Right ventricle myocardium inferior (tissue), 1 donor: ENCODE data around the gene KIR2DL4. TPM values are rescaled to one million over a fixed set of nuclear protein-coding genes. Genes with fewer than 3 reads are reported as not detected.
"Not testable (repeated sequence)": the region's sequence is repeated elsewhere in the genome, so short reads cannot be mapped to it uniquely, and the experiment has no call there.

Experiments
- ATAC-seq: fragments of 200-7000 bp; cut with Tn5 transposase; one replicate; pipeline ENCODE4 v1.9.1; 2020; ENCODE audit warnings: mild to moderate bottlenecking, moderate library complexity
- DNase-seq: peaks from one replicate; pipeline ENCODE4 v3.0.0; 2021; ENCODE audit errors: missing footprints
- intact Hi-C: fragments of 100-400 bp; cut with DNase I; formaldehyde crosslinking; loops from one replicate; pipeline ENCODE4 v1.11.0; 2022
- long read RNA-seq: library from polyadenylated mRNA; unstranded; transcript quantifications from one replicate; pipeline ENCODE4 v2.0.0, GENCODE V29; 2021
- total RNA-seq: library from RNA; stranded (reverse); fragmentation: NEBNext Ultra II Directional; extraction: Animal tissue kit (Norgen Biotek cat#: 25700); gene quantifications from one replicate; pipeline ENCODE4 v1.2.1, GENCODE V29; 2021
- donor health status: DM: no; HTN: yes; CAD: no; lungs with severe emphysema.

KIR2DL4 gene
- not detected for total RNA-seq
- long read RNA-seq, result 0 reads

DNA sequence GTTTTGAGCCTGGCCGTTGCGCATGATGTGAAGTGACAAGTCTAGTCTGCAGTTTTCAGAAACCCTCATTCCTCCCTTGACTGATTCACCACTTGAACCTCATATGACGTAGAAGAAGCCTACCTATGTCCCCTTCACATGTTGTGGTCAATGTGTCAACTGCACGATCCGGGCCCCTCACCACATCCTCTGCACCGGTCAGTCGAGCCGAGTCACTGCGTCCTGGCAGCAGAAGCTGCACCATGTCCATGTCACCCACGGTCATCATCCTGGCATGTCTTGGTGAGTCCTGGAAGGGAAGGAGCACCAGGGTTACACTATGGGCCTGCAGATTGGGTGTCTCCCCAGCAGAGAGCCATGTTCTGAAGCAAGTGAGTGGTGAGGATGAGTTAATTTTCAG, at the start of gene KIR2DL4:
Gene KIR2DL4, plus strand, starts transcription at position 201 of the 400 bp plus-strand sequence. Its CDS starts 42 bp downstream, at position 243.
- no peak for ATAC-seq
- intact Hi-C loops, result no loop called here

GRCh38 chr19:54756204-54757110, 47.0 kb upstream of the KIR2DL4 start:
- ATAC-seq, intact Hi-C loops, DNase-seq: not testable (repeated sequence)

More for the DNA sequence above, at the start of gene KIR2DL4:
- DNase-seq, result no peak

- intact Hi-C loops, ATAC-seq, DNase-seq: not testable (repeated sequence)
Observed at GRCh38 chr19:54758577-54758976, 44.8 kb upstream of the KIR2DL4 start.

GRCh38 chr19:54764219-54764618, 39.2 kb upstream of the KIR2DL4 start:
- DNase-seq, ATAC-seq, intact Hi-C loops: not testable (repeated sequence)

DNA sequence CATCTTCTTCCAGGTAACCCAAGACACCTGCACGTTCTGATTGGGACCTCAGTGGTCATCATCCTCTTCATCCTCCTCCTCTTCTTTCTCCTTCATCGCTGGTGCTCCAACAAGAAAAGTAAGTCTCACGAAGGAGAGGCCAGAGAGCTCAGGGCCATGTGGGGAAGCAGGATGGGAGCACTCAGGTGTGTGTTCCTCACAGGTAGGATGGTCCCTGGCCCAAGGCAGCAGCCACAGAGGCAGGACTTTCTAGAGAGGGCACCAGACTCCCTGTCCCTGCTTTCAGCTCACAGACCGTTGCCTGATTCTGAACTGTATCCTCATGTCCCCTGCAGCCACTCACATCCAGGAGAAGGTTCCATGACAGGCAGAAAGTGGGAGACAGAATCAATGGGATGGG, 36.9 kb upstream of the KIR2DL4 start:
- intact Hi-C loops, DNase-seq, ATAC-seq: not testable (repeated sequence)

DNA sequence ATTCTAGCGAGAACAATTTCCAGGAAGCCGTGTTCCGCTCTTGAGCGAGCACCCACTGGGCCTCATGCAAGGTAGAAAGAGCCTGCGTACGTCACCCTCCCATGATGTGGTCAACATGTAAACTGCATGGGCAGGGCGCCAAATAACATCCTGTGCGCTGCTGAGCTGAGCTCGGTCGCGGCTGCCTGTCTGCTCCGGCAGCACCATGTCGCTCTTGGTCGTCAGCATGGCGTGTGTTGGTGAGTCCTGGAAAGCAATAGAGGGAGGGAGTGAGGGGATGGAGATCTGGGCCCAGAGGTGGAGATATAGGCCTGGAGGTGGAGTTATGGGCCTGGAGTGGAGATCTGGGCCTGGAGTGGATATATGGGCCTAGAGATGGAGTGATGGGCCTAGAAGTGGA, 33.8 kb upstream of the KIR2DL4 start, which contains the start of gene KIR2DL1:
Gene KIR2DL1, plus strand, starts transcription at position 148 of the 400 bp plus-strand sequence. Its CDS starts 58 bp downstream, at position 206.
- intact Hi-C loops, DNase-seq, ATAC-seq: not testable (repeated sequence)

DNA sequence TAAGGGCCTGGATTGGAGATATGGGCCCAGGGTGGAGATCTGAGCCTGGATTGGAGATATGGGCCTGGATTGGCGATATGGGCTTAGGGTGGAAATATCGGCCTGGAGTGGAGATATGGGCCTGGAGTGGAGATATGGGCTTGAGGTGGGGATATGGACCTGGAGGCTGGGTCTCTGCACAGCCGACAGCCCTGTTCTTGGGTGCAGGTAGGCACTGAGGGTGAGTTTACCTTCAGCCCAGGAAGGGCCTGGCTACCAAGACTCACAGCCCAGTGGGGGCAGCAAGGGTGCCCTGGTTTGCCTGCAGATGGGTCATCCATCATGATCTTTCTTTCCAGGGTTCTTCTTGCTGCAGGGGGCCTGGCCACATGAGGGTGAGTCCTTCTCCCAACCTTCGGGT, 32.9 kb upstream of the KIR2DL4 start:
- ATAC-seq, DNase-seq, intact Hi-C loops: not testable (repeated sequence)

GRCh38 chr19:54771018-54771960, 32.1 kb upstream of the KIR2DL4 start:
- ATAC-seq, DNase-seq, intact Hi-C loops: not testable (repeated sequence)

GRCh38 chr19:54772666-54773065, 30.7 kb upstream of the KIR2DL4 start:
- intact Hi-C loops, ATAC-seq, DNase-seq: not testable (repeated sequence)

GRCh38 chr19:54775095-54775815, 28.2 kb upstream of the KIR2DL4 start:
- DNase-seq, ATAC-seq, intact Hi-C loops: not testable (repeated sequence)

DNA sequence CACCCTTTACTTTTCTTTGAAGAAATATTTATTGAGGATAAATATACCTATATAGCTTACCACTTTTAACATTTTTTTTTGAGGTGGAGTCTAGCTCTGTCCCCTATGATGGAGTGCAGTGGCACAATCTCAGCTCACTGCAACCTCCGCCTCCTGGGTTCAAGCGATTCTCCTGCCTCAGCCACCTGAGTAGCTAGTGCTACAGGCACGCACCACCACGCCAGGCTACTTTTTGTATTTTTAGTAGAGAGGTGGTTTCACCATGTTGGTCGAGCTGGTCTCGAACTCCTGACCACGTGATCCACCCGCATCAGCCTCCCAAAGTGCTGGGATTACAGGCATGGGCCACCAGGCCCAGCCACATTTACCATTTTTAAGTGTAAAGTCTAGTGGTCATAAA, 27.6 kb upstream of the KIR2DL4 start:
- DNase-seq, intact Hi-C loops, ATAC-seq: not testable (repeated sequence)

GRCh38 chr19:54777851-54778250, 25.6 kb upstream of the KIR2DL4 start:
- intact Hi-C loops, ATAC-seq, DNase-seq: not testable (repeated sequence)

- intact Hi-C loops, DNase-seq, ATAC-seq: not testable (repeated sequence)
Observed at GRCh38 chr19:54778896-54779295, 24.5 kb upstream of the KIR2DL4 start.

- DNase-seq, intact Hi-C loops, ATAC-seq: not testable (repeated sequence)
Observed at GRCh38 chr19:54782916-54783315, 20.5 kb upstream of the KIR2DL4 start.

GRCh38 chr19:54786091-54786723, 17.2 kb upstream of the KIR2DL4 start:
- intact Hi-C loops, DNase-seq, ATAC-seq: not testable (repeated sequence)

- intact Hi-C loops, ATAC-seq, DNase-seq: not testable (repeated sequence)
Observed at GRCh38 chr19:54788154-54788553, 15.3 kb upstream of the KIR2DL4 start.

- ATAC-seq (no peak), DNase-seq (no peak)
- intact Hi-C loops, result no loop called here
Observed at GRCh38 chr19:54790711-54791110, 12.7 kb upstream of the KIR2DL4 start.
